Stimulated activated CD4-positive, alpha-beta T cell treated with anti-CD3 and anti-CD28 coated beads, Interleukin-1b, Interleukin-23, amount 100 ng/mL, for 1 hour (primary cell): Measurements from ENCODE around the gene PCDHA2.
"Not testable (repeated sequence)": the region's sequence is repeated elsewhere in the genome, so short reads cannot be mapped to it uniquely, and the experiment has no call there.

Source experiments
- DNase-seq, 2 donors: peaks; one replicate each; pipeline ENCODE4 v3.0.0-alpha.2; 2020; ENCODE audit warnings: low read depth in 2 of 2

Gene PCDHA2

GRCh38 chr5:140794595-140795258 is at the start of gene PCDHA2:
PCDHA2 (plus strand) TSS chr5:140794852.
- no peak for DNase-seq

DNA sequence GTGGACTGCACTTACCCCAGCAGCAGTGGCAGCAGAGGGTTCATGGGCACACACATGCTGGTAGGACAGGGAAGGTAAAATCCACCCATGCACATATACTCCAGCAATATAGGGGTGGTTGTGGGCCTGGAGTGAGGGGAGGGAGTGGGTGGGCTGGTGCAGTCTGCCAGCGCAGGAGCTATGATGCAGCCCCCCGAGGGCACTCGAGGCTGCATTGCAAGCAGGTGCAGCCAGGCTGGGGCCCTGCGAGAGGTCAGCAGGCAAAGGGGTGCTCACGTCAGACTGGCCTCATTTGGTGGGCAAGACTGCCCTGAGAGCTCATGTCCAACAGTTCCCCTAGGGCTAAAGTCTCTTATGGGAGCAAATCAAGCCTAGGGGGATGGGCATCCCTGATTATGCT is 41.1 kb upstream of the PCDHA2 start:
- no peak for DNase-seq

- DNase-seq: no peak
Measured at GRCh38 chr5:140764177-140764973, 30.3 kb upstream of the PCDHA2 start.

GRCh38 chr5:140767444-140767843 is 27.2 kb upstream of the PCDHA2 start:
- no peak for DNase-seq

DNA sequence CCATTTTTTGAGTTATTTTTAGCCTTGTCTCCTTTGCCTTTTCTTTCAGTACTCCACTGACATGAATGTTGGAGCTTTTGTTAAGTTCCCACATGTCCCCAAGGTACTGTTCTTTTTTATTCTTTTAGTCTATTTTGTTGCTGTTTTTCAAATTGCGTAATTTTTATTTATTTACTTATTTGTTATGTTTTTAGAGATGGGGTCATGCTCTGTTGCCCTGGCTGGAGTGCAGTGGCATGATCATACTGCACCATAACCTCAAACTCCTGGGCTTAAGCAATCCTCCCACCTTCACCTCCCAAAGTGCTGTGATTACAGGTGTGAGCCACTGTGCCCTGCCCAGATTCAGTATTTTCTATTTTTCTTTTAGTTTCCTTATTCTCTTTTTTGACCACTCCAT is 14.1 kb upstream of the PCDHA2 start:
- DNase-seq: no peak

- no peak for DNase-seq
Measured at GRCh38 chr5:140785905-140786686, 8.6 kb upstream of the PCDHA2 start, which contains the start of gene PCDHA1. PCDHA1 (plus strand) TSS chr5:140786140.

DNA sequence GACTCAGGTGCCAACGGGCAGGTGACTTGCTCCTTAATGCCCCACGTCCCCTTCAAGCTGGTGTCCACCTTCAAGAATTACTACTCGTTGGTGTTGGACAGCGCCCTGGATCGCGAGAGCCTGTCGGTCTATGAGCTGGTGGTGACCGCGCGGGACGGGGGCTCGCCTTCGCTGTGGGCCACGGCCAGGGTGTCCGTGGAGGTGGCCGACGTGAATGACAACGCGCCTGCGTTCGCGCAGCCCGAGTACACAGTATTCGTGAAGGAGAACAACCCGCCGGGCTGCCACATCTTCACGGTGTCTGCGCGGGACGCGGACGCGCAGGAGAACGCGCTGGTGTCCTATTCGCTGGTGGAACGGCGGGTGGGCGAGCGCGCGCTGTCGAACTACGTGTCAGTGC is 7.2 kb upstream of the PCDHA2 start:
- DNase-seq: not testable (repeated sequence)

DNA sequence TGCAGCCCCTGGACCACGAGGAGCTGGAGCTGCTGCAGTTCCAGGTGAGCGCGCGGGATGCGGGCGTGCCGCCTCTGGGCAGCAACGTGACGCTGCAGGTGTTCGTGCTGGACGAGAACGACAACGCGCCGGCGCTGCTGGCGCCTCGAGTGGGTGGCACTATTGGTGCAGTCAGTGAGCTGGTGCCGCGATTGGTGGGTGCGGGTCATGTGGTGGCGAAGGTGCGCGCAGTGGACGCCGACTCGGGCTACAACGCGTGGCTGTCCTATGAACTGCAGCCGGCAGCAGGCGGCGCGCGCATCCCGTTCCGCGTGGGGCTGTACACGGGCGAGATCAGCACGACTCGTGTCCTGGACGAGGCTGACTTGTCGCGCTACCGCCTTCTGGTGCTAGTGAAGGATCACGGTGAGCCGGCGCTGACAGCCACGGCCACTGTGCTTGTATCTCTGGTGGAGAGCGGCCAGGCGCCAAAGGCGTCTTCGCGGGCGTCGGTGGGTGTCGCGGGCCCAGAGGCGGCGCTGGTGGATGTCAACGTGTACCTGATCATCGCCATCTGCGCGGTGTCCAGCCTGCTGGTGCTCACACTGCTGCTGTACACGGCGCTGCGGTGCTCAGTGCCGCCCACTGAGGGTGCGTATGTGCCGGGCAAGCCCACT is 6.7 kb upstream of the PCDHA2 start:
- DNase-seq: not testable (repeated sequence)

DNA sequence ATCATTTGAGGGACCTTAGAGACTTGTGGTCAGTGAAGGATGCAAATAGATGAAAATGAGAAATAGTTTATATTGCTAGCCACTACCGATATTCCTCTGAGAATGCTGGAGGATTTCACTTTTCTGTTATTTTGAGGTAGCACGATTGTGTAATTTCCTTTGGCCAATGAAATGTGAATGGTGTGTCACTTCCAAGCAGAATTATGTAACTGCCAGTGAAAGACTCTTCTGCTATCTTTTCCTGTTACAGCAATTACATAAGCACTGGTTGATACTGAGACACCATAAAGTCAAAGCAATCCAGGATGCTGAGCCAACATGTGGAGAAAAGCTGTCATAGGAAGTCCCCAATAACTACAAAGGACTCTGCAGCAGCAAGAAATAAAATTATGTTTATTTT is 3.6 kb upstream of the PCDHA2 start:
- no peak for DNase-seq

GRCh38 chr5:140795259-140795641 is 598 bp downstream of the PCDHA2 start:
- DNase-seq: no peak

DNA sequence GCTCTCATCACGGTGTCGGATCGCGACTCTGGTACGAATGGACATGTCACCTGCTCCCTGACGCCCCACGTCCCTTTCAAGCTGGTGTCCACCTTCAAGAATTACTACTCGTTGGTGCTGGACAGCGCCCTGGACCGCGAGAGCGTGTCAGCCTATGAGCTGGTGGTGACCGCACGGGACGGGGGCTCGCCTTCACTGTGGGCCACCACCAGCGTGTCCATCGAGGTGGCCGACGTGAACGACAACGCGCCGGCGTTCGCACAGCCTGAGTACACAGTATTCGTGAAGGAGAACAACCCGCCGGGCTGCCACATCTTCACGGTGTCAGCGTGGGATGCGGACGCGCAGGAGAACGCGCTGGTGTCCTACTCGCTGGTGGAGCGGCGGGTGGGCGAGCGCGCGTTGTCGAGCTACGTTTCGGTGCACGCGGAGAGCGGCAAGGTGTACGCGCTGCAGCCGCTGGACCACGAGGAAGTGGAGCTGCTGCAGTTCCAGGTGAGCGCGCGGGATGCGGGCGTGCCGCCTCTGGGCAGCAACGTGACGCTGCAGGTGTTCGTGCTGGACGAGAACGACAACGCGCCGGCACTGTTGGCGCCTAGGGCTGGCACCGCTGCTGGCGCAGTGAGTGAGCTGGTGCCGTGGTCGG is 1.5 kb downstream of the PCDHA2 start:
- not testable (repeated sequence) for DNase-seq

GRCh38 chr5:140796718-140797095 is 2.1 kb downstream of the PCDHA2 start:
- DNase-seq: no peak

GRCh38 chr5:140800816-140801493 is 6.3 kb downstream of the PCDHA2 start, which contains the start of gene PCDHA3:
PCDHA3 (plus strand) TSS chr5:140801057.
- DNase-seq: no peak

GRCh38 chr5:140801494-140801841 is 6.8 kb downstream of the PCDHA2 start:
- DNase-seq: no peak

DNA sequence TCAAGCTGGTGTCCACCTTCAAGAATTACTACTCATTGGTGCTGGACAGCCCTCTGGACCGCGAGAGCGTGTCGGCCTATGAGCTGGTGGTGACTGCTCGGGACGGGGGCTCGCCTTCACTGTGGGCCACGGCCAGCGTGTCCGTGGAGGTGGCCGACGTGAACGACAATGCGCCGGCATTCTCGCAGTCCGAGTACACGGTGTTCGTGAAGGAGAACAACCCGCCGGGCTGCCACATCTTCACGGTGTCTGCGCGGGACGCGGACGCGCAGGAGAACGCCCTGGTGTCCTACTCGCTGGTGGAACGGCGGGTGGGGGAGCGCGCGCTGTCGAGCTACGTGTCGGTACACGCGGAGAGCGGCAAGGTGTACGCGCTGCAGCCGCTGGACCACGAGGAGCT is 7.7 kb downstream of the PCDHA2 start:
- not testable (repeated sequence) for DNase-seq

DNA sequence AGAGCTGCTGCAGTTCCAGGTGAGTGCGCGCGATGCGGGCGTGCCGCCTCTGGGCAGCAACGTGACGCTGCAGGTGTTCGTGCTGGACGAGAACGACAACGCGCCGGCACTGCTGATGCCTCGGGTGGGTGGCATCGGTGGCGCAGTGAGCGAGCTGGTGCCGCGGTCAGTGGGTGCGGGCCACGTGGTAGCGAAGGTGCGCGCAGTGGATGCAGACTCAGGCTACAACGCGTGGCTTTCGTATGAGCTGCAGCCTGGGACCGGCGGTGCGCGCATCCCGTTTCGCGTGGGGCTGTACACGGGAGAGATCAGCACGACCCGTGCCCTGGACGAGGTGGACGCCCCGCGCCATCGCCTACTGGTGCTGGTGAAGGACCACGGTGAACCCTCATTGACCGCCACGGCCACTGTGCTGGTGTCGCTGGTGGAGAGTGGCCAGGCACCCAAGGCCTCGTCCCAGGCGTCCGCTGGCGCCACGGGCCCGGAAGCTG is 8.2 kb downstream of the PCDHA2 start:
- no peak for DNase-seq

DNA sequence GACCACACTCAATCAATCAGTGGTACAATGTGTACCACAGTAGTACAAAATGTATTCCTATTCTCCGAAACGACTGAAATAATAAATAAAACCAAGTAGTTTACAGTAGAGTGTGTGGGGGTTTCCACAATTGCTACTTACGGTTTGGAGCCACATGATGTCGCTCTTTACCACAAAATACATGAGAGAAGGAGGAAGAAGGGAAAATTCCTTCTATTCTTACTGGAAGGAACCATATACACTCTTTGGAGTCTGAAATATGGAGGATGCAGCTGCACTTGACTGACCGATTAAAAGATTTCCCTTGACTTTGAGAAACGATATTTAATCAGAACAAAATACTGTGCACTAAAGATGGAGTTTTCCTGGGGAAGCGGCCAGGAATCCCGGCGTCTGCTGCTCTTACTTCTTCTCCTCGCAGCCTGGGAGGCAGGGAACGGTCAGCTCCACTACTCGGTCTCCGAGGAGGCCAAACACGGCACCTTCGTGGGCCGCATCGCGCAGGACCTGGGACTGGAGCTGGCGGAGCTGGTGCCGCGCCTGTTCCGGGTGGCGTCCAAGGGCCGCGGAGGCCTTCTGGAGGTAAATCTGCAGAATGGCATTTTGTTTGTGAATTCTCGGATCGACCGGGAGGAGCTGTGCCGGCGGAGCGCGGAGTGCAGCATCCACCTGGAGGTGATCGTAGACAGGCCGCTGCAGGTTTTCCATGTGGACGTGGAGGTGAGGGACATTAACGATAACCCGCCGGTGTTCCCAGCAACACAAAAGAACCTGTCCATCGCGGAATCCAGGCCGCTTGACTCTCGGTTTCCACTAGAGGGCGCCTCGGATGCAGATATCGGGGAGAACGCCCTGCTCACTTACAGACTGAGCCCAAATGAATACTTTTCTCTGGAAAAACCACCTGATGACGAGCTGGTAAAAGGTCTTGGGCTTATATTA is 12.5 kb downstream of the PCDHA2 start, which contains the start of gene PCDHA4:
Gene PCDHA4 (plus strand): TSS at position 235 of the 942 bp plus-strand sequence.
- no peak for DNase-seq

DNA sequence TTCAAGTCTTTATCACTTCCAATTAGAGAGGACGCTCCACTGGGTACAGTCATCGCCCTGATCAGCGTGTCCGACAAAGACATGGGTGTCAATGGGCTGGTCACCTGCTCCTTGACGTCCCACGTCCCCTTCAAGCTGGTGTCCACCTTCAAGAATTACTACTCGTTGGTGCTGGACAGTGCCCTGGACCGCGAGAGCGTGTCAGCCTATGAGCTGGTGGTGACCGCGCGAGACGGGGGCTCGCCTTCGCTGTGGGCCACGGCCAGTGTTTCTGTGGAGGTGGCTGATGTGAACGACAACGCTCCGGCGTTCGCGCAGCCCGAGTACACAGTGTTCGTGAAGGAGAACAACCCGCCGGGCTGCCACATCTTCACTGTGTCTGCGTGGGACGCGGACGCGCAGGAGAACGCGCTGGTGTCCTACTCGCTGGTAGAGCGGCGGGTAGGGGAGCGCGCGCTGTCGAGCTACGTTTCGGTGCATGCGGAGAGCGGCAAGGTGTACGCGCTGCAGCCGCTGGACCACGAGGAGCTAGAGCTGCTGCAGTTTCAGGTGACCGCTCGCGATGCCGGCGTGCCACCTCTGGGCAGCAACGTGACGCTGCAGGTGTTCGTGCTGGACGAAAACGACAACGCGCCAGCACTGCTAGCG is 13.7 kb downstream of the PCDHA2 start:
- not testable (repeated sequence) for DNase-seq

- no peak for DNase-seq
Measured at GRCh38 chr5:140808889-140809291, 14.2 kb downstream of the PCDHA2 start.
